ENCODE results near the gene HCST.
A peak's percentile ranks its signal among the peaks of the same experiment; 100 is the strongest.
"Not testable (repeated sequence)": the region's sequence is repeated elsewhere in the genome, so short reads cannot be mapped to it uniquely, and the experiment has no call there.

HCST gene

GRCh38 chr19:35879770-35880317 lies 22.5 kb upstream of the HCST start:
- peak; percentile 72 for DNase-seq (ENCODE audit: low spot score)

GRCh38 chr19:35882114-35882832 lies 20.1 kb upstream of the HCST start:
- DNase-seq (ENCODE audit: low spot score) = peak; percentile 80

GRCh38 chr19:35883882-35884281 lies 18.4 kb upstream of the HCST start:
- no peak for DNase-seq (ENCODE audit: low spot score)

- no peak for DNase-seq (ENCODE audit: low spot score)
These were observed 17.0 kb upstream of the HCST start for GRCh38 chr19:35885225-35885738.

GRCh38 chr19:35885904-35886303 lies 16.4 kb upstream of the HCST start:
- DNase-seq (ENCODE audit: low spot score) = no peak

GRCh38 chr19:35887197-35887596 lies 15.1 kb upstream of the HCST start:
- no peak for DNase-seq (ENCODE audit: low spot score)

GRCh38 chr19:35888398-35888797 lies 13.9 kb upstream of the HCST start:
- no peak for DNase-seq (ENCODE audit: low spot score)

- no peak for DNase-seq (ENCODE audit: low spot score)
These were observed 12.8 kb upstream of the HCST start for GRCh38 chr19:35889370-35890112.

GRCh38 chr19:35890113-35890650 lies 12.1 kb upstream of the HCST start:
- no peak for DNase-seq (ENCODE audit: low spot score)

GRCh38 chr19:35891819-35892218 lies 10.5 kb upstream of the HCST start:
- DNase-seq (ENCODE audit: low spot score) = not testable (repeated sequence)

GRCh38 chr19:35894342-35894741 lies 8.0 kb upstream of the HCST start:
- no peak for DNase-seq (ENCODE audit: low spot score)

GRCh38 chr19:35895911-35896642 lies 6.3 kb upstream of the HCST start:
- DNase-seq (ENCODE audit: low spot score) = no peak

- no peak for DNase-seq (ENCODE audit: low spot score)
These were observed 5.7 kb upstream of the HCST start for GRCh38 chr19:35896643-35897040.

GRCh38 chr19:35897706-35898451 lies 4.5 kb upstream of the HCST start:
- DNase-seq (ENCODE audit: low spot score) = no peak

- no peak for DNase-seq (ENCODE audit: low spot score)
These were observed 3.9 kb upstream of the HCST start for GRCh38 chr19:35898499-35898809.

GRCh38 chr19:35899547-35900214 lies 2.6 kb upstream of the HCST start:
- DNase-seq (ENCODE audit: low spot score) = peak; percentile 84

- DNase-seq (ENCODE audit: low spot score) = no peak
These were observed 1.2 kb upstream of the HCST start for GRCh38 chr19:35901055-35901644.

- DNase-seq (ENCODE audit: low spot score) = no peak
These were observed 644 bp downstream of the HCST start for GRCh38 chr19:35902870-35903475.

- peak; percentile 89 for DNase-seq (ENCODE audit: low spot score)
These were observed 1.3 kb downstream of the HCST start for GRCh38 chr19:35903550-35904179.
